ENCODE measurements around the gene CNOT10.

Gene CNOT10

GRCh38 chr3:32818970-32819511 is 134.1 kb downstream of the CNOT10 start:
- no peak for DNase-seq

DNA sequence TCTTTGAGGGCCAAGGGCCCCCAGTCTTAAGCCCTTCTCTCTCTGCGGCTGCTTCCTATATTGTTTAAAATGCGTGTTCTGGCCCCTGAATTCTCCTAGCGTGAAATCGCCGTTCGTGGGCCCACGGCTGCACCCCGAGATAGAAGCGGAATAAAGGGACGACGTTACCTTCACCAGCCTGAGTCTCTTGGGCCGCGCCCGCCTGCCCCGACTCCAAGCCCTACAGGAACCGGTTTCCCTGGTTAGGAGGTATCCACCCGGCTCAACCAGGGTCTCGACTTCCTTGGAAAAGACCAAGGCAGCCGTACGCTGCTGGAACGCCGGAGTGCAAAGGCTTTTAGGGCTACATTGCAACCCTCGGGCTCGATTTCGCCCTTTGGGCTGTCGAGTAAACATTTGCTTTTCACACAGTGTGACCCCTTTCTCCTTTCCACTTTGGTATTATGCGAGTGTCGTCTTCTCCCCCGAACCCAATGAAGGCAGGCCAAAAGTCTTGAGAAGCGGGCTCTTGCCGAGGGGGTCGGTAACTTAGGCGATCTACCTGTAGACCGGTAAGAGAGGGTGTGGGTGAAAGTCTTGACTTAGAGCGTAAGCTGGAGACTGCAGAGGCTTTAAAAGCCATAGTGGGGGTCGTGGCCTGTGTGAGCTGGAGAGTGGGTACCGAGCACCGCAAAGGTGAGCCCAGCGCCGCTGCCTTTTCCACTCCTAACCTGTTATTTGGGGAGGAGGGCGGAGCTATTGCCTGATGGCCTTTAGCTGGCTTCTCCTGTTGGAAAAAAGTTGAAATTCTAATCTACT is 134.8 kb downstream of the CNOT10 start:
- DNase-seq, result no peak

- no peak for DNase-seq
Measured at GRCh38 chr3:32820430-32820829, 135.4 kb downstream of the CNOT10 start.

DNA sequence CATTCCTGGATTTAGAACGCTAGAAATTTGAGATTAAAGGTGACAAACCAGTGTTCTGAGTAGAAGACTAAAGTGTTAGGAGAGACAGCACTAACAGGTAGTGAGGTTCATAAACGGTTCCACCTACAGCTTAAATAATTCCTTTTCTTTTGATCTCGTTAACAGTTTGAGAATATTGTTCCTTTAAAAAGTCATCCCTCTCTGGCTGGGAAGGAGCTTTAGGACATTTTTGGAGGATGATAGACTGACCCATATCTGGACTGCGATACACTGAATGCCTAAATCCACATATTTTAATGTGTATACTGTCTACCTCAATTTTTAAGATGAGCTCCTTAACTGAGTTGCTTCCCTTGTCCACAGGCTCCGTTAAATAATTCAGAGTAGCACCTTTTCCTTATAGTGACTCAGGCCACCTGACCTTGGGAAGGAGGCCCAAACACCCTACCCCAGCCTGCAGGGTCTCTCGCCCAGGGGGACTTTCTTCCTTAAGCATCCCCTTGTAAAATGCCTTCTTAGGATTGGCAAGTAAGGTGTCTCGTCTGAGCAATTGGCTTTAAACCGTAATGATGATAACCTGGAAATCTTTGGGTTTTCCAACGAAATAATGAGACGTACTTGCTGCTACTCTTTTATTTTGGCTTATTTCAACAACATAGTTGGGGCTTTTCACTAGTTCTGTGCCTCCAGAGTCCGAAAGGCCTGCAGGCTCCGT is 136.1 kb downstream of the CNOT10 start:
- DNase-seq, result no peak

GRCh38 chr3:32821686-32822296 is 136.8 kb downstream of the CNOT10 start:
- no peak for DNase-seq

GRCh38 chr3:32822609-32823498 is 137.9 kb downstream of the CNOT10 start:
- no peak for DNase-seq

Measured in stimulated activated CD4-positive, alpha-beta T cell treated with anti-CD3 and anti-CD28 coated beads, Interleukin-2, amount 100 ng/mL, for 24 hours (primary cell).